Measurements from ENCODE around the gene BTN3A1. TPM values are rescaled to one million over a fixed set of nuclear protein-coding genes. Genes with fewer than 3 reads are reported as not detected.

Gene BTN3A1
- total and polyA plus RNA-seq, 8 donors = 3.4 to 76.5 (median 16.4) TPM

DNA sequence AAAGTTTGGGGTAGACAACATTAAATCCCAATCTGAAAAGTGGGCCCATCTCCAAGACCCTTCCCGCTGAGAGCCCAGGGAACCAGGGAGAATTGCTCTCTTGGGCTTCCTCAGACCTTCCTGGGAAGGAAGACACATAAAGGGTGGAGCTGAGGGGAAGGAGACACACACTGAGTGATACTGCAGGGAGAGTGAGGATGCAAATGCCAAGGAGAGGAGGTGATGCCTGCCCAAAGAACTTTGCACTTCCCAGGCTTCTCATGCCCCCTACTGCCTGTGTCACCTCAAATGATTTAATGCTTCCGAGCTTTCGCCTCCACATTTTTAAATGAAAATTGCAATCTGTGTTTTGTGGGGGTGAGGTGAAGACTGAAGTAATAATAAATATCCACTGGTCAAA, 48.2 kb downstream of the BTN3A1 start:
- peaks cover 2 to 55% (median 52%) of the 10 kb centered on the region in 4 donors for H3K36me3 ChIP-seq
- H3K27me3 ChIP-seq = no peaks in the 10 kb centered on the region
- H3K9me3 ChIP-seq = no peaks in the 10 kb centered on the region
- H3K4me1 ChIP-seq = no peaks in the 10 kb centered on the region
- WGBS, 5 donors = 91 to 95% (median 91%) methylated on average over 3 of the region's 3 CpGs
- TF ChIP-seq POLR2AphosphoS5 (IDR thresholded peaks at IDR 0.05) = no peak
- intact Hi-C loops (cut with DNase I; ENCODE audit: low total_unique reads) = no loop called here
- no peak overlapping the region for H3K27ac ChIP-seq
- no peak overlapping the region for H3K4me3 ChIP-seq
- no peak for DNase-seq

DNA sequence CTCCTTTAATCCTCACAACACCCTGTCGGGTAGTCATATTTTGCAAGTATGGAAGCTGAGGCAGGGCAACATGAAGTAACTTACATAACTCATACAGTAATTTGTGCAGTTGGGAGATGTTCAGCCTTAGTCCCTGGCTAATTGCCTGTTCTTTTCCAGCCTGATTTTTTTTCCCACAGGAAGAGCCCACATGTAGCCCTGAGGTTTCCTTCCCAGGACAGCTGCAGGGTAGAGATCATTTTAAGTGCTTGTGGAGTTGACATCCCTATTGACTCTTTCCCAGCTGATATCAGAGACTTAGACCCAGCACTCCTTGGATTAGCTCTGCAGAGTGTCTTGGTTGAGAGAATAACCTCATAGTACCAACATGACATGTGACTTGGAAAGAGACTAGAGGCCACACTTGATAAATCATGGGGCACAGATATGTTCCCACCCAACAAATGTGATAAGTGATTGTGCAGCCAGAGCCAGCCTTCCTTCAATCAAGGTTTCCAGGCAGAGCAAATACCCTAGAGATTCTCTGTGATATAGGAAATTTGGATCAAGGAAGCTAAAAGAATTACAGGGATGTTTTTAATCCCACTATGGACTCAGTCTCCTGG, 50.7 kb downstream of the BTN3A1 start:
- WGBS, 5 donors = 82 to 98% (median 88%) methylated on average over 1 of the region's 1 CpG
- intact Hi-C loops (cut with DNase I; ENCODE audit: low total_unique reads) = no loop called here
- peaks cover 2 to 37% (median 35%) of the 10 kb centered on the region in 4 donors for H3K36me3 ChIP-seq
- DNase-seq = no peak
- peaks cover 0 to 11% (median 7%) of the 10 kb centered on the region in 4 donors for H3K4me1 ChIP-seq
- no peak overlapping the region for H3K27ac ChIP-seq
- no peaks in the 10 kb centered on the region for H3K9me3 ChIP-seq
- no peaks in the 10 kb centered on the region for H3K27me3 ChIP-seq
- no peak overlapping the region for H3K4me3 ChIP-seq
- TF ChIP-seq, protein P1, sequence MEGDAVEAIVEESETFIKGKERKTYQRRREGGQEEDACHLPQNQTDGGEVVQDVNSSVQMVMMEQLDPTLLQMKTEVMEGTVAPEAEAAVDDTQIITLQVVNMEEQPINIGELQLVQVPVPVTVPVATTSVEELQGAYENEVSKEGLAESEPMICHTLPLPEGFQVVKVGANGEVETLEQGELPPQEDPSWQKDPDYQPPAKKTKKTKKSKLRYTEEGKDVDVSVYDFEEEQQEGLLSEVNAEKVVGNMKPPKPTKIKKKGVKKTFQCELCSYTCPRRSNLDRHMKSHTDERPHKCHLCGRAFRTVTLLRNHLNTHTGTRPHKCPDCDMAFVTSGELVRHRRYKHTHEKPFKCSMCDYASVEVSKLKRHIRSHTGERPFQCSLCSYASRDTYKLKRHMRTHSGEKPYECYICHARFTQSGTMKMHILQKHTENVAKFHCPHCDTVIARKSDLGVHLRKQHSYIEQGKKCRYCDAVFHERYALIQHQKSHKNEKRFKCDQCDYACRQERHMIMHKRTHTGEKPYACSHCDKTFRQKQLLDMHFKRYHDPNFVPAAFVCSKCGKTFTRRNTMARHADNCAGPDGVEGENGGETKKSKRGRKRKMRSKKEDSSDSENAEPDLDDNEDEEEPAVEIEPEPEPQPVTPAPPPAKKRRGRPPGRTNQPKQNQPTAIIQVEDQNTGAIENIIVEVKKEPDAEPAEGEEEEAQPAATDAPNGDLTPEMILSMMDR (IDR thresholded peaks at IDR 0.05) = no peak
- TF ChIP-seq EP300 (IDR thresholded peaks at IDR 0.05) = no peak
- TF ChIP-seq POLR2A (IDR thresholded peaks at IDR 0.05) = no peak
- no peak for TF ChIP-seq POLR2AphosphoS5 (IDR thresholded peaks at IDR 0.05)

DNA sequence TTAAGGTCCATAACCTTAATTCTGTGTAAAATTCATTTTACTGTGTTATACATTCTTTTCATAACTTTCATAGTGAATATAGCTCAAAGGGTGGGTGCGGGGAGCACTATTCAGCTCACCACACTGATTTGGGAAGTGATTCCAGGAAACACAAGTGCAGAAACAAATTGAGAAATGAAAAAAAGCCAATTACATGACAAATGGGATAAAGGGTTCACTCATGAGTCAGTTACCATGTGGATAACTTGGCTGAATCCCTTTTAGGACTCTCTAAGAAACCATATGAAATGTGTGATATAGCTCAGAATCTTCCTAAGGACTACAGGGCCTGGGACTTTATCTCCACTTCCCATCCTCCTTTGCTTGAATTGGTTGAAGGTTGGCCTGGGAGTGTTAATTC, 52.6 kb downstream of the BTN3A1 start:
- Histone ChIP-seq H3K27me3 (no peaks in the 10 kb centered on the region), H3K4me3 (no peak overlapping the region), H3K36me3 (peaks cover 1 to 26% (median 22%) of the 10 kb centered on the region in 4 donors), H3K4me1 (peaks cover 12 to 23% (median 15%) of the 10 kb centered on the region in 4 donors), H3K27ac (no peak overlapping the region), H3K9me3 (no peaks in the 10 kb centered on the region)
- no peak for TF ChIP-seq EP300 (IDR thresholded peaks at IDR 0.05)
- no peak for TF ChIP-seq POLR2AphosphoS5 (IDR thresholded peaks at IDR 0.05)
- no peak for TF ChIP-seq POLR2A (IDR thresholded peaks at IDR 0.05)
- TF ChIP-seq, protein P1 (IDR thresholded peaks at IDR 0.05) = no peak
- 76 to 97% (median 94%) methylated on average over 1 of the region's 1 CpG for WGBS, 5 donors
- intact Hi-C loops (cut with DNase I; ENCODE audit: low total_unique reads) = no loop called here
- no peak for DNase-seq

DNA sequence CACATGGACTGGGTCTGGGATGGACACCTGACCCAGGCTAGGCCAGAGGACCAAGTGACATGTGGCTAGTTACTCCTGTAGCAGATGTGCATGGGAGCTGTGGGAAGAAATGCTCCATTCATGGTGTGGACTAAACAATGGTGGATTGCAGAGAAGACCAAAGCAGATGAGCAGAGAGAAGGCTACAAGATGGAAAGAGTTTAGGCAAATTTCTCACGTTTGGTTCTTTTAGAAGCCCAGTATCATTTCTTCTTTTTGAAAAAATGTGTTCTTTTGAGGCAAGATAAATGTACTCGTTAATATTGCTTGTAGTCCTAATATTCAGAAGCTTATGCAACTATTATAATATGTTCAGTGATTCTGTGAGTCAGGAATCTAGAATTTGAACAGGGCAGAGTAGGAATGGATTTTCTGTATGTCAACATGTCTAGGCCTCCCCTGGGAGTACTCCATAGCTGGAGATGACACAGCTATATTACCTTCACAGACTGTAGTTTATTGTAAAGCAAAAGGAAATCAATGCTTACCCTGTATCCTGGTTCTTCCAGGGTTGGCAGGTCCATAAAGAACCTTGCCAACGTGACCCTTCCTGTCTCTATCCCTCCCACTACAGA, 53.4 kb downstream of the BTN3A1 start:
- TF ChIP-seq EP300 (IDR thresholded peaks at IDR 0.05) (no peak), POLR2AphosphoS5 (IDR thresholded peaks at IDR 0.05) (no peak), POLR2A (IDR thresholded peaks at IDR 0.05) (no peak)
- TF ChIP-seq, protein P1 (IDR thresholded peaks at IDR 0.05) = no peak
- Histone ChIP-seq H3K36me3 (peaks cover 6 to 22% (median 22%) of the 10 kb centered on the region in 4 donors), H3K4me3 (no peak overlapping the region), H3K9me3 (no peaks in the 10 kb centered on the region), H3K4me1 (peaks cover 21 to 31% (median 24%) of the 10 kb centered on the region in 4 donors), H3K27me3 (no peaks in the 10 kb centered on the region), H3K27ac (no peak overlapping the region)
- 83 to 94% (median 90%) methylated on average over 3 of the region's 3 CpGs for whole genome bisulfite sequencing, 5 donors
- intact Hi-C loops (cut with DNase I; ENCODE audit: low total_unique reads) = no loop called here
- DNase-seq = no peak

Data from stomach (tissue), 9 donors.